ENCODE data around the gene SLCO3A1.
"Not testable (repeated sequence)": the region's sequence is repeated elsewhere in the genome, so short reads cannot be mapped to it uniquely, and the experiment has no call there.

Gene SLCO3A1

GRCh38 chr15:91940496-91941381, 87.2 kb downstream of the SLCO3A1 start:
- no peak for DNase-seq (ENCODE audit: low read depth)

DNA sequence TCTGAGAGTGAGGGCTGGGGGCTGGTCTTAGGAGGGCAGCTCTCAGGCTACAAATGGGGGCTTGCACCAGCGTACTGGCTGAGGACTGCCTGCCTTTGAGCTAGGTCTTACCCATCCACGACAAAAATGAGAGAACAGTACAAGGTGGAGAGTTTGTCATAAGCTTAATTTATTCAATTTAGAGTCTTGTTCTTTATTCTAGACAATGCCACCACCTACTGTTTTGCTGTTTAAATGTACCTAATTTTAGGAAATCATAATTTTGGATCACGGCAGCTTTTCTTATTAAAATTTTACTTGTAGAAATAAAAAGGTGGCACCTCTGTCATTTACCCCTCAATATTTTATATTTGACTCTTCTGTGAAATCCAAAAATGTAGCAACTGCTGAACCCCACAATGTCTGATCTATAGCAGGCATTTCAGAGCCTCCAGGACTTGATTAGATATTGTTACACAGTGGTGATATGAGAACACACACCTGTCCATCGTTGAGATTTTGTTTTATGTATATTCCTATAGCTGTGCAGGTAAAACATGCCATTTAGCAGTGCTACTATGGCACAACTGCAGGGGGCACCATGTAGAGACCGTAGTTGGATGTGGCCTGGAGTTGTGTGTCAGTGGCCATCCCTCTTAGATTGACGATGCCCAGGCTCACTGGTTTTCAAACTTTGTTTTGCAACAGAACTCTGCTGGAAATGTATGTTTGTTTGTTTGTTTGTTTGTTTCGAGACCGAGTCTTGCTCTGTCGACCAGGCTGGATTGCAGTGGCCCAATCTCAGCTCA, 88.6 kb downstream of the SLCO3A1 start:
- no peak for DNase-seq (ENCODE audit: low read depth)

GRCh38 chr15:91942720-91943394, 89.3 kb downstream of the SLCO3A1 start:
- no peak for DNase-seq (ENCODE audit: low read depth)

DNA sequence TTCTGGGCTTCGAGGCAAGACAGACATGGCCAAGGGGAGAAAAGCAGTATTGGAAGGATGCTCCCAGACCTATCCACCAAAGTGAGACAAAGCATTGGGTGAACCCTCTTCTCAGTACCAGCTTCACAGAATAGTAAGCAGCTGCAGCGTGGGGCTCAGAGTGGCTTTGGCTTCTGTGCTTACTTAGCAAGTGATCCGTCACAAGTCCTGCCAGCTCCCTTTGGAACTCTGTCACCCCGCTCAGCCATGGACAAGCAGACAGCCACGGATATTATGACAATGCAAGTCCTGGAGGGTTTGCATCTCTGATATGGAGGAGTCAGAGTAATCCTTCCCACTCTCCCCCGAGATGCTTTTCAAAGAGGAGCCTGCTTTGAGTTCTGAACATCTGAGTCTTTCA, 90.8 kb downstream of the SLCO3A1 start:
- DNase-seq (ENCODE audit: low read depth): no peak

- no peak for DNase-seq (ENCODE audit: low read depth)
Observed at GRCh38 chr15:91945385-91945784, 91.9 kb downstream of the SLCO3A1 start.

DNA sequence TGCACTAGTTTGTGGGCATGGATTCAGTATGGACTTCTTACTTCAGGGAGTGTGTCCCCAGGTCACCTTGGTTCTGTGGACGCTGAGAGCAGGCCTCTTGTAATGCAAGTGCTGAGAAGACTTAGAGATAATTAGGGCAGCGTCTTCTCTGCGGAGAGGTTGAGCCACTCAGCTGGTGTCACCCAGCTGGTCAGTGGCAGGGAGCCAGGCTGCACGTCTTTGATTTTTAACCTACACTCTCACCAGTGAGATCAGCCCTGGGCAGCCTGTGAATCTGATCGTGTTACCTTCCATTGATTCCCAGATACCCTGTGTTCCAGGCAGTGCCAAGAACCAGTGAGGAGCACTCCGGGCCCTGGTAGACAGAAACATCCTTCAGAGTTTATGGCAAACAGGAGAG, 92.6 kb downstream of the SLCO3A1 start:
- no peak for DNase-seq (ENCODE audit: low read depth)

GRCh38 chr15:91946581-91947292, 93.2 kb downstream of the SLCO3A1 start:
- DNase-seq (ENCODE audit: low read depth): no peak

GRCh38 chr15:91947293-91947679, 93.8 kb downstream of the SLCO3A1 start:
- no peak for DNase-seq (ENCODE audit: low read depth)

DNA sequence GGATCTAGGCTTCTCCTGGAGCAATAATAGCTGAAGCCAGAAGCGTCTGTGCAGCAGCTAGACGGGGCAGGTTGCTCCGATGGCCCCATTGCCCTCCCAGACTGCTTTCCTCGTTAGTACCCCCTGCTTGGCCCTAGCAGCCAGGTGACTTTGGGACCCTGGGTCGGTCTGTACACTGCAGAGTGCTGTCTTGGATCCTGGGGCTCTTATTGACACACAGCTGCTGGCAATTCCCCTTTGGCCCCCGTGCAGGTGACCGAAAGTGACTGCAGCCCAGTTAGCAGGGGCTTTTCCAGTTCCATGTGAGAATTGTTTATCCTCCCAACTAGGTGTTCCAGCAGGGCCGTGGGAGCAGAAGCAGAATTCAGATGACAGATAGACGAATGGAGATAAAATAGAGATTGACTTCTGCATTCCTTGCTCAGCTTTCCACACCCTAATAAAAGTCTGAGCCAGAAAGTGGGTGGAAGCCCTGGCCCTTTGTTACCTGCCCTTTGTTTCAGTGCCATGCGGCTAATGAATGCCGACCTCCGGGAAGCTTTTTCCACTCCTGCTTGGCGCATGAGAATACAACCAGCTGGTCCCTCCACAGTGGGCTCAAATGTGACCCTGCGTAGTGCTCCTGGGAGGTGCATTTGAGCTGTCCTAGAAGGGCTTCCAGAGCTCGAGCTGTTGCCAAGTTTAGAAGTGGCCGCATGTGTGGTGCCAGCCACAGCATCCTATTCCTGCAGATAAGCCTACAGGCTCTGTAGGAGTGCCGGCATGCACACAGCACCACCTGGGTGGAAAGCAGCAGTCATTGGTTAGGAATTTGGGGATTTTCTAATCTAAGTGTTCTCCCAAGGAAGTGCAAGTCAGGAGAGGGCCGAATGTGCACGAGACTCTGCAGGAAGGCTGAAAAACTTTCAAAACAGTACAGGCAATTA, 94.4 kb downstream of the SLCO3A1 start:
- no peak for DNase-seq (ENCODE audit: low read depth)

- DNase-seq (ENCODE audit: low read depth): no peak
Observed at GRCh38 chr15:91949361-91949760, 95.9 kb downstream of the SLCO3A1 start.

DNA sequence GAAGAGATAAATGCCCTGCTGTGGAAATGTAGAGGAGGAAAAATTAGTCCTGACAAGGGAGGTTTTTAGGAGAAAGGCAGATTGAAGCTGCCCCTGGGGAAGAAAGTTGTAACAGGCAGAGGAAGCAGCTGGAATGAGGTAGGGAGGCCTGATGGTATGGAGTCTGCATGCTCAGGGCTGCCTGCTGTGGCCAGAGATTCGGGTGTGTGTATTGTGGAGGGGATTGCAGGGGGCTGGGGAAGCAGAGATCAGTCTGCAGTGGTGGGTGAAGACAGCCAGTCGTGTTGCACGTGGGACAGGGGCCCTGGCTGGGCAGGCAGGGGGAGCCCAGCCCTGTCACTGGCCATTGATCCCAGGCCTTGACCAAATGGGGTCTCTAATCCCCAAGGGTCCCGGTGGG, 96.5 kb downstream of the SLCO3A1 start:
- no peak for DNase-seq (ENCODE audit: low read depth)

DNA sequence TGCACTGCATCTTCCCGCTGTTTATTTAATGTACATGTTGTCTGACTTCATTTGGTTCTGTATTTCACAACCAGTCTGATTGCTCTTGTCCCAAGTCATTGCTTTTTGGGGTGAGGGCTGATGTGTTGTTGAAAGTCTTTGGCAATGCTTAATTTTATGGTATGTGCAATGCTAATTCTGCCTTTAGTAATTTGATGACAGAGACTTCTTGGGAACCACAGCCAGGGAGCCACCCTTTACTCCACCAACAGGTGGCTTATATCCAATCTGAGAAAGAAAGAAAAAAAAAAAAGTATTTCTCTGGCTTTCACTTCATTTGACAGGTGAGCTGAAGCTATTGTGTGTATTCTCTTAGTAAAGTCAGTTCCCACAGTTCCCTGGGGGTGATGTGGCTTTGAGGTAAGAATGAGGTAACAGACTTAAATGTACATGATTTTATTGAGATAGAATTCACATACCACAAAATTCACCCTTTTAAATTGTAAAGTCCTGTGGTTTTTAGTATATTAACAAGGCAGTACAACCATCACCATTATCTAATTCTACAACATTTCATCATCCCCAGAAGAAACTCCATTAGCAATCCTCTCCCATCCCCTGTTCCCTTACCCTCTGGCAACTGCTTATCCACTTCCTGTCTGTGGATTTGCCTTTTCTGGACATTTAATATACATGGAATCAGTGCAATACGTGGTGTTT, 97.3 kb downstream of the SLCO3A1 start:
- DNase-seq (ENCODE audit: low read depth): no peak

DNA sequence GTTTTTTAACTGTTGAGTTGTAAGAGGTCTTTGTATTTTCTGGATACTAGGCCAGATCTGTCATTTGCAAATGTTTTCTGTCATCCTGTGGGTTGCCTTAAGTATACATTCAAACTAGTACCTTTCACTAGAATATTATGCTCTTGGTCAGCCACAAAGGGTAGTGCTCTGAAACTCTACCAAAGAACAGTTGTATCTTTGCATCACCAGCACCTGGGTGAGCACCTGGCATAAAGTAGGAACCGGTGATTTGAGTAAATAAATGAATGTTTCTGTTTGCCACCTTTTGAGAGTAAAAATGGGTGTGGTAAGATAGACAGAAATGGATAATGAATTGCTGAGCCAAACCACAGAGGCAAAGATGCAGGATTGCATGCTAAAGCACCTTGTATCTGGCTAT, 98.7 kb downstream of the SLCO3A1 start:
- no peak for DNase-seq (ENCODE audit: low read depth)

GRCh38 chr15:91953432-91953831, 99.9 kb downstream of the SLCO3A1 start:
- no peak for DNase-seq (ENCODE audit: low read depth)

DNA sequence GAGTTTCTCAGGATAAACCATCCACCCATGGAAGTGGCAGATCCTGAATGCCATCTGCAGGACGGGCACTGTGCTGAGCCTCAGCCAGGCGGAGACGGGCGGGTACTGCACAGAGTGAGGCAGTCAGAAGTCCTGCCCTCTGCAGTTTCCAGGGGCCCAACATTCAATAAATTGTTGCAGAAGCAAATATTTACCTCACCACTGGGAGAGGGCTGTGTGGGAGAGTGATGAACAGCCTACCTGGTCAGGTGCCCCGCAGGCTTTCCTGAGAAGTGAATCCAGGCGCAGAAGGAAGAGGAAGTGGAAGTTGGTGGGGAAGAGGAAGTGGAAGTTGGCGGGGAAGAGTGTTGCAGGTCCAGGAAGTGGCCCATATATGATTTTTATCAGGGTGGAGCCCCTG, 100.8 kb downstream of the SLCO3A1 start:
- no peak for DNase-seq (ENCODE audit: low read depth)

DNA sequence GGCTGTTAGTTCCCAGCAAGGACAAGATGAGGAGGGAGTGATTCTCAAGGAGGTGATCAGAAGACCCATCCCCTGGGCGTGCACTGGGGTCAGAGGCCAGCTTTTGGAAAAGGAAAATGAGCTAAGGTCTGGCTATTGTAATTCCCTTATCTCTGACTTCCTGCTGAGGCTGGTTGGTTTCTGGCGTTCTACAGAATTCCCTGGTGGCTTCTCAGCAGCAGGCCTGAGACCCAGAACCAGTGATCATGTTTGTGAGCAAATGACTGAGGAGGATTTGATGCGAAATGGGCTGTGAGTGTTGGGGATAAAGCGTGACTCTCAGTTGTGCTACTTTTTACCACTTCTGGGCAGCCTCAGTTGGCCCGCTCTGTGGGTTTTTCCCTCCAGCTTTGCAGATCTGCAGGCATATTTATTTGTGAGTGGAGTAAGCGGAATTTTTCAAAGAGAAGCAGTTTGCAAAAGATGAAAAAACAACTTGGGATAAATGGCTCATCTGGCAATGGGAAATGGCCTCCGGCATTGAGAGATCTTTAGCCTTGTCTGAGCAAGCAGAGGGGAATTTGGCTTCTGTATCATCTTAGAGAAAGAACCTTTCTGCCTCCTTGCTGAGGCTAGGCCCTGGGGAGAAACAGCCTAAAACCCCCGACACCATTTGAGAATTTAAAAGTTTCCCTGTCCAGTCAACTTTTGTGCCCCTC, 102.7 kb downstream of the SLCO3A1 start:
- DNase-seq (ENCODE audit: low read depth): no peak

- no peak for DNase-seq (ENCODE audit: low read depth)
Observed at GRCh38 chr15:91961357-91961756, 107.8 kb downstream of the SLCO3A1 start.

- DNase-seq (ENCODE audit: low read depth): not testable (repeated sequence)
Observed at GRCh38 chr15:91963747-91964146, 110.2 kb downstream of the SLCO3A1 start.

DNA sequence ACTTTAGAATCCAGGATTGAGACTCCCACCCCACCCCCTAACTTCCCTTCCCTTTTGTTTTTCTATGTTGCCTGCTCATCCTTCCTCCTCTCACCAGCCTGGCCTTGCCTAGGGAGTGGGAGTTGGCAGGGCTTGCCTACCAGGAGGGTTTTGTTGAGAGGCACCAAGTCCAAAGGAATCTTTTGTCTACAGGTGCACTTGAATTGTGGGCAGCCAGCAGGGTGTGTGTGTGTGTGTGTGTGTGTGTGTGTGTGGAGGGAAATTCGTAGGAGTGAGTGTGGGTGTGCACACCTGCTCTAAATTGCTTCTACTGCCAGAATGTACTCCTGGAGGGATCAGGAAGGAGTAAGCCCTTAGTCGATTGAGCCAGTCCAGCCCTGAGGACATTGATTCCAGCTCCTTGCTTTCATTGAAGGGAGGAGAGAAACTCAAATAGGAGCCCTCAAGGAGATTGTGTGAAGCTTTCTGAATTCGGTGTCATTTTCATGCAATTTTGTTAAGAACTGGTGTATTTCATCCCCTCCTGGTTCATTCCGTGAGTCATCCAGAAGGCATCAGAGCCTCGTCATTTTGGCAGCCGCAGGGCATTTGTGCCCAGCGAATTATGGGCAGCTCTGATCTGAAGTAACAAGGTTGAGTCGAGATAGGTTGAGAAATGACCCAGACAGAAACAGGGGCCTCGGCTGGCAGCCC, 112.1 kb downstream of the SLCO3A1 start:
- DNase-seq (ENCODE audit: low read depth): no peak
